ENCODE data around the gene RBM45.
"Not testable (repeated sequence)": the region's sequence is repeated elsewhere in the genome, so short reads cannot be mapped to it uniquely, and the experiment has no call there.

Gene RBM45

DNA sequence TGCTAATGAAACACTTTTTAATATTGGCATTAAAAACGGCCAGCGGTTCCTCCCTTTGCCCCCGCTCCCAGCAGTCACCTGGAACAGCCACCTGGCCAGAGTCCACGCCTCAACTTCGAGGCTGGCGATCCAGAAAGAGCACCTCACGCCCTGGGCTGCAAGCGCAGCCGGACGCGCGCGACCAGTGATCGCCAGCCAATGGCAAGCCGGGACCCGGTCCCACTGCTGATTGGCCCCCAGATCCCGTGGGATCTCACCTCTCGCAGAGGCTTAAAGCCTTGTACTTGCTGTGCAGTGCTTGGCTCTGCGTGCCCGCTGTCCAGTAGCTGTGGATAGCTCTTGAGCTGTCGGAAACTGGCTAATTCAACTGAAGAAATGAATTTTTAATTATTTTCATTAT, 4.1 kb upstream of the RBM45 start:
- no peak for DNase-seq (ENCODE audit: low read depth)

DNA sequence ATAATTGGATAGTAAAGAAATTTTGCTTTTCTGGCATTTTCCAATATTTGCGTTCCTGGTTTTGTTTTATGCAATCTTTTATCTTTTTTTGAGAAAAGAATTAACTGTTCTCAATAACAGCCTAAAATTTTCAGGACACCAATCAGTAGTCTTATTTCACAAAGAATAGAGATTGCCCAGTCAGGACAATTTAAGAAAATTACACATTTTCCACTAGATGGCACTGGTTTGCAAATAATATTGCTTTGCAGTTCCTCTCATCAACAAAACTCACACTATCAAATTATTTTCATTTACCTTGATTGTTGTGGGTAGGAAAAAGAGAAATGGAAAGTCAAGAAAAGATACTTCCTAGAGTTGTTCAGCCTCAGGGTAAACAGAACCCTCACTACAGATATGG, 2.4 kb upstream of the RBM45 start:
- DNase-seq (ENCODE audit: low read depth) = no peak

GRCh38 chr2:178110681-178111080, 1.6 kb upstream of the RBM45 start:
- DNase-seq (ENCODE audit: low read depth) = no peak

GRCh38 chr2:178111743-178112142, 494 bp upstream of the RBM45 start:
- DNase-seq (ENCODE audit: low read depth) = no peak

GRCh38 chr2:178114462-178114861, 2.2 kb downstream of the RBM45 start:
- no peak for DNase-seq (ENCODE audit: low read depth)

DNA sequence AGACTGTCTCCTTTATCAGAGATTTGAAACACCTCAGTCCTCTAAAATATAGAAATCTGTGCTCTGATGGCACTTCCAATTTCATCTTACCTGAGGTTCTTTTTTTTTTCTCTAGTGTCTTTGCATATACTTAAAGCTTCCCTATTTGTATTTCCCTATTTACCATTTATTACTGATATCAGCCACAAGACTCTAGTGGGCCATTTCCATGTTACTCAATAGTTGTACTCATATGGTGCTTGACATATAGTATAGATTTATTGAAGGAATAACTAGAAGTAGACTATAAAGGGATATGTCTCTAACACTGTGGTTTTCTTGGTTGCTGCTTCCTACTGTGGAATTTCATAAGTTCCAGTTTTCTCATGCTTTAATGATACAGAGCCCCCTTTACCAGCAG, 3.0 kb downstream of the RBM45 start:
- no peak for DNase-seq (ENCODE audit: low read depth)

DNA sequence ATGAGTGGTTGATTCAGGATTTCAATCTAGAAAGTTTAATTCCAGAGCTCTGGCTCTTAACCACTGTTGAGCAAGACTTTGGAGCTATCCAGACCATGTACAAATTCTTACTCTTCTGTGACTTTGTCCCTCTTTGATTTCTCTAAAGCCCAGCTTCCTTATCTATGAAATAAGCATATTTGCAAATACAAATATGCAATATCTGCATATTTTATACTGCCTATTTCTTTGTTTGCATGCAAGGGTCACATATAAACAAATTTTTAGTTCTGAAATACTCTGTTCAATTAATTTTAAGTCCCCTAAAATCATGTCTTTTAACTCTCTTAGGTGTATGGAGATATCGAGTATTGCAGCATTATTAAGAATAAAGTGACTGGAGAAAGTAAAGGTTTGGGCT, 5.5 kb downstream of the RBM45 start:
- no peak for DNase-seq (ENCODE audit: low read depth)

GRCh38 chr2:178119179-178119922, 7.1 kb downstream of the RBM45 start:
- DNase-seq (ENCODE audit: low read depth) = no peak

DNA sequence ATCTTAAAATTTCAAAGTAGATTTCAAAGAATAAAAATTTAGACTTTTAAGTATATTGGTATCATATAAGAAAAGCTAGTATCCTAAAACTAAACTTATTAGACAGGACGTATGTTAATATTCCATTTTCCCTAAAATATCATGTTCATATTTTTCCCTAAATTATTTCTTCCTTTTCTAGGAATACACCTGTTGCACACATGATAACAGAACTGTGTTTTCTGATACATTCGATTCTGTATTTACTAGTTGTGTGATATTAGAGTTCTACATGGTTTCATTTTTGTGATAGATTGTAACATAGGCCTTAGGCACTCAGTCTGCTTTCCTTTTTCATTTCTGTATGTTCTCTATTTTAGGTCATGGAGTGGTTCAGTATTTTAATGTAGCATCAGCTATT, 10.9 kb downstream of the RBM45 start:
- DNase-seq (ENCODE audit: low read depth) = no peak

GRCh38 chr2:178125125-178125524, 12.9 kb downstream of the RBM45 start:
- no peak for DNase-seq (ENCODE audit: low read depth)

- DNase-seq (ENCODE audit: low read depth) = no peak
These were observed 13.6 kb downstream of the RBM45 start for GRCh38 chr2:178125862-178126261.

DNA sequence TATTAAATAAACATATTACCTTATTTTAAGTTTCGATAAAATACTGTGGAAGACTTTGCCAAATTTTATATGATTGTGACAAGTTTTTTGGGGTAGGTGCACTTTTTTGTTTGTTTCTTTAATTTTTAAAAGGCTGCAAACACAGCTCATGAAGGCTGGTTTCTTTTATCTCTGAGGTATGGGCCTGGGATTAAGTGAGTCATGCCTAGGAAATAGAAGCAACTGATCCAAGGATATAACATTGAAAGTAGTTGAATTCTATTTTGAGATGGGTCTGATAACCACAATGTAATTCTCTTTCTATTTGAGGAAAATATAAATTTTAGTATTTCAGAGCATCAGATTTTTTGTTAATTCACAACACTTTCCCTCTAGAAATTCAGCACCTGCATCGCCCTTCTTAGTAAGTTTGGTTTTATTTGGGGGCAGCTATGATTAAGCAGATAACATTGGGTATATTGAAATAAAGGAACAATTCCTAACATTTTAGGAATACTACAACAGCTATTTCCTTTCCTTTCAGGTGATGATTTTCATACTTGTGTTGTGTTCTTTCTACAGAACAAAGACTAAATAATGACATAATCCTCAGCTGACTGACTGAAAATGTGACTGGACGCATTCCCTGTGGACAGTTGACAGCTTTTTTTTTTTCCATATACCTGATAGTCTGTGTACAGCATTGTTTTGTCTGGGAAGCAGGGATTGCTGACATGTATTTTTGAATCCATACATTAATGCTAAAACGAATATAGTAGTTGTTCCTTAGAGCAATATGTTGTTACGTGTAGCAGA, 16.8 kb downstream of the RBM45 start:
- no peak for DNase-seq (ENCODE audit: low read depth)

- no peak for DNase-seq (ENCODE audit: low read depth)
These were observed 24.2 kb downstream of the RBM45 start for GRCh38 chr2:178136321-178137025.

DNA sequence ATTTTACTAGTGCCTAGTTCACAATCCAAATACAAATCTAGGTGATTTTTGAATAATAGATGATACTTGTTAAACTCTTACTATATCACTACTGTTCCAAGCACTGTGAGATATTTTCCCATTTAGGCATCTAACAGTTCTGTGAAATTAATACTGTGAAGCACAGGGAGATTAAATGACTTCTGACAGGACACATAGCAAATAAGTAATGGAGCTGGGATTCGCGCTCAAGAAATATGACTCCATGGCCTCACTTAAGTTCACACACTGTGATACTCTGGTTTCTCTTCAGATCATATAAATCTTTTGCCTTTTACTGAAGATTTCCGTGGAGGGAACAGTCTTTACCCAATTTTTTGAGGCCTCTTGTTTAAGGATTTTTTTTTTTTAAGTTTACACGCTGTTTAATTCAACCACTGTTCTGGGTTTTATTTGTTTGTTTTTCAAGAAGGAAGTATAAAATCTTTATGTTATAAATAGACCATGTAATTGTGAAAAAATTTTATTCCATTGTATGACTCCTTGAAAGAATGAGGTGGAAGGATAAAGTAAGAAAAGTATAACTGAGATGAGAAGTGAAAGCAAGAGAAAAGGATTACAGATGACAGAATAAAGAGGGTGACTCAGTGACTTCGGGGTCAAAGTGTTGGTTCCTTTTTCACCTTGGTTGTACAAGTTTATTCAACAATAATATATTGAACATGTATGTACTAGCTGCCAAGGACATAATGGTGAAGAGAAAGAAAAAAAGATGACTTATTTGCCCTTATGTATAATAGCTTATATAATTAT, 30.2 kb downstream of the RBM45 start:
- no peak for DNase-seq (ENCODE audit: low read depth)

DNA sequence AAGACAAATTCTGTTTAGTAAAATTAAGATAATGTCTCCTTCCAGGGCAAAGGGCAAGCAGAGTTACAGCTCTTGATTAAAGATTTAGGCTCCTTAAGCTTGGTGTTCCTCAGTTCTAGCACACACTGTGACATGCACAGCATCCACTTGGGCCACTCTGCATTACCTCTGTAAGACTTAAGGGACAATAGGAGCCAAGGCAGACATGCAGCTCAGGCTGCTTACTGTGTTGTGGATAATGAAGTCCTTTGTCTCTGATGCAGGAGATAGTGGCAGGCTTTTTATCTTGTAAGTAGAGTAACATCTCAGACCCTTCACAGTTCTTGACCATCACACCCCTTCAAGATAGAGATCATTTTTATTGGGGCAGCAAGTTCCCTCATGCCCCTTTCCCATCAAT, 31.2 kb downstream of the RBM45 start:
- DNase-seq (ENCODE audit: low read depth) = no peak

GRCh38 chr2:178152033-178152432, 39.8 kb downstream of the RBM45 start:
- DNase-seq (ENCODE audit: low read depth) = no peak

GRCh38 chr2:178152542-178152941, 40.3 kb downstream of the RBM45 start:
- no peak for DNase-seq (ENCODE audit: low read depth)

DNA sequence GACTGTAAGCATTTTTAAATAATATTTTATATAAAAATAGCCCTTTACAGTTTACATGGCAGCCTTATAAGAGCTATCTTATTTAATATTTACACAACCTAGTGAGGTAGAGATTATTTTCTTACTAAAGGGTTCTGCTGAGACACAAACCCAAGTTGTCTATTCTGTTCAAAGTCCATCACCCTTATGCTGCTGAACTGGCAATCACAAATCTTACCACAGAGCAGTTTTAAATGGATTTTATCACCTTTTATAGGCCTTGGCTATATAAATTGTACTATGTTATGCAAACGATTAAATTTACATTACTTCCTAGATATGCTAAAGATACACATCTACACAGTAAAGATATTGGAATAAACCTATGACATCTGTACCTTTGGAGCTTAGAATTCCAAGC, 40.7 kb downstream of the RBM45 start:
- no peak for DNase-seq (ENCODE audit: low read depth)

DNA sequence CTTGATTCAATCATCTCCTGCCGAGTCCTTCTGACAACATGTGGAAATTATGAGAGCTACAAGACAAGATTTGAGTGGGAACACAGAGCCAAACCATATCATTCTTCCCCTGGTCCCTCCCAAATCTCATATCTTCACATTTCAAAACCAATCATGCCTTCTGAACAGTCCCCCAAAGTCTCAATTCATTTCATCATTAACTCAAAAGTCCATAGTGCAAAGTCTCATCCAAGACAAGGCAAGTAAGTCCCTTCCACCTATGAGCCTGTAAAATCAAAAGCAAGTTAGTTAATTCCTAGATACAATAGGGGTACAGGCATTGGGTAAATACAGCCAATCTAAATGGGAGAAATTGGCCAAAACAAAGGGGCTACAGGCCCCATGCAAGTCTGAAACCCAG, 41.6 kb downstream of the RBM45 start:
- DNase-seq (ENCODE audit: low read depth) = not testable (repeated sequence)

DNA sequence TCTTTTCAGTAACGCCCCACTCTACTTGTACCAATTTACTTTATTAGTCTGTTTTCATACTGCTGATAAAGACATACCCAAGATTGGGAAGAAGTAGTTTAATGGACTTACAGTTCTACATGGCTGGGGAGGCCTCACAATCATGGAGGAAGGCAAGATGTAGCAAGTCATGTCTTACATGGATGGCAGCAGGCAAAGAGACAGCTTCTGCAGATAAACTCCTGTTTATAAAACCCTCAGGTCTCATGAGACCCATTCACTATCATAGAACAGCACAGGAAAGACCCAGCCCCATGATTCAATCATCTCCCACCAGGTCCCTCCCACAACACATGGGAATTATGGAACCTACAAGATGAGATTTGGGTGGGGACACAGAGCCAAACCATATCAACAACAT, 43.3 kb downstream of the RBM45 start:
- no peak for DNase-seq (ENCODE audit: low read depth)

GRCh38 chr2:178157574-178157973, 45.3 kb downstream of the RBM45 start:
- DNase-seq (ENCODE audit: low read depth) = no peak

- DNase-seq (ENCODE audit: low read depth) = no peak
These were observed 47.7 kb downstream of the RBM45 start for GRCh38 chr2:178159966-178160365.
